ENCODE measurements around the gene BACH2.
"Not testable (repeated sequence)": the region's sequence is repeated elsewhere in the genome, so short reads cannot be mapped to it uniquely, and the experiment has no call there.

The BACH2 gene

DNA sequence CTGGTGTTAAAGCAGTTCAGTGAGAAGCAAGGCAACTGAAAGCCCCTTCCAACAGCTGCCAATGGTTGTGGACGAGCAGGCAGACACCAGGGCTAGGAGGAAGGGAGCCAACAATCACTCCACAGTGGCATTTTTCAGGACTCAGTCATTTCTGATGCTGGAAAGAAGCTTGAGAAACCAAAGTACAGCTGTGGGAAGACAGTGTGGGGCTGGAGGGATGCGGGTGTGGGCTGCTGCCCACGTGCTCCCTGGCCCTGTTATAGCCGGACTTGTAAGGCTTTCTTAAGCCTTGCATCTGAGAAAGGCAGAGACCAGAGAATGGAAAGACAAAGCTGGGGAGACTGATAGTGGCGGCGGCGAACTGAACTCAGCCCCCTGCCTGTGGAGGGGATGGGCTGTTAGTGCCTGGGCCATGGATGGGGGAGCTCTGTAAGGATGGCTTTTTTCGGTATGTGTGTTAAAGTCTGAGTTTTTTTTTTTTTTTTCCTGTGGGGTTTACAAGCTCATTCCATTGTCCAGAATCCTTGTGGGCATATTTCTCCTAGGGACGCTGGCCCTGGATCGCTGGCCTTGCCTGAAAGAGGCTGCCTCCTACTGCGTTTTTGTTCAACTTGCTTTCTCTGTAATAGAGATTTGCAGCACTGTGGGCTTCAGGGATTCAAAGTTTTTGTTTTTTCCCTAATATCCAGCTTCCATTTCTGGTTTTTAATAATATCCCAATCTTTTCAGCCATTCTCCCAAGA is 310.7 kb downstream of the BACH2 start:
- DNase-seq: no peak

DNA sequence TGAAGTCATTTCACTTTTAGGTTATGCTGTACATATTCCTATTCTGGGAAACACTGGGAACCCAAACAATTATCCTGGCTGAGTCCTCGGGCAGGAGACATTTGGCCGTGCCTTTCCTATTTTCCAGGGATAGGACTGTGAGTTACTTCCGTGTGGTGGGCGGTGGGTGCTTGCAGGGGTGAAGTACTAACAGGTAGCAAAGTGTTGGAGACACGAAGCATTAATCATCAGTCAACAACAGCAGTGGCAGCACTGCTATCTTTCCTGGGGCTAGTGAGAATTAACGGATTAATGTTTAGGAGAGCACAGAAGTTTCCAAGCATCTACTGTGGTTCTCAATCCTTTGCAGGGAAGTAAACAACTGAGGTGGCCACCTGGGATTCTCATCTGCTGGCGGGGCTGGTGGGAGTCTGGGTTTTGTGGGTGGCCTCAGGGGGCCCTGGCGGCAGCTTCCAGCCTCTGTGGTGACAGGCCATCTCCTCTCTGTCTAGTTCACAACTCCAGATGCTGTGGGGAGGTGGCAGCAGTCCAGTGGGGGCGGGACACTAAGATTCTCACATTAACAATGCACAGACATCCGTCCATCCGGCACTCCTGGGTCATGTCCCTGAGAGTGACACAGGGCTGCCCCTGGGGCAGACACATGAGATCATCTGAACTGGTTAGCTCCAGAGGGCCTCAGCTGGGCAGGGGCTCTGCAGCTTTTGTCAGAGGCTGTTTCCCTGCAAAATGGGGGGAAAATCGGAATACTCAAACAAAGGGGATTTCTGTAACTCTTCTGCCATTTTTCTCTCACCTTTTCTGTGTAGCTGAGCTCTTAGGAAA is 311.5 kb downstream of the BACH2 start:
- no peak for DNase-seq

DNA sequence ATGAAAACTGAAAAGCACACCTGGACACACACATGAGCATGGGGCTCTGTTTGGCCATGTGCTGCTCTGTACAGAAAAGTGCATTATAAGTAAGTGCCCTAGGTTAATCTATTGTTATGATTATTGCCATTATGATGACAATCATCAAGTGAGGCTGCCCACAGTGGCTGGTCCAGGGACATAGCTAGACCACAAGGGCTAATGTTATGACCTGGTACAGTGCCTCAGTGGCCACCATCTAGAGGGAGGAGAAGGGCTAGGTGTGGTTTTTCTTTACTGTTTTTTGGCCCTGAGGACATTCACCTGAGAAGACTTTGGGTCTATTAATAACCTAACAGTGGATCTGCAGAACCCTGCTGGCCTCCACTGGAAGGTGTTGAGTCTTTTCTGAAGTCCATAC is 316.3 kb downstream of the BACH2 start:
- DNase-seq: no peak

DNA sequence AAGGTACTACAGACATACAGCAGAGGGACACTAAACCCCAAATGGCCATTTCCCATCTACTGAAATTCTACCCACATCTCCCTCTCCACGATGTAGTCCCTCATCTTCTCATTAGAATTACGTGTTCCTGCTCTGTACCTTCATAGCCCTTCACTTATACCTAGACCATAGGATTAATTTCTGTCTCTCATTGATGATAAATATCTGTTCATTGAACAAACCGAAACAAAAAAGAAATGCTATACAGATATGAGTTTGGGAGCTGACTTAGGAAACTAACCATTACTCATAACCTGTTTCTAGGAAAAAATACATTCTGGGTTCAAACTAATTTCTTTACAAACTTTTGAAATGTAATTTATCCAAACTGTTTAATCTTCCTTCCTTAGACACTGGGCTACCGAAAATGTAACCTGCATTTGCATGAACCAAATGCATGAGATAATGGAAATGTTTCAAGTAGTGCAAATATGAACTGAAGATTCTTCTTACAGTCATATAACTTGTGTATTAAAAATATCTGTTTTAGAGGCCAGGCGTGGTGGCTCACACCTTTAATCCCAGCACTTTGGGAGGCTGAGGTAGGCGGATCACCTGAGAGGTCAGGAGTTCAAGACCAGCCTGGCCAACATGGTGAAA is 317.0 kb downstream of the BACH2 start:
- DNase-seq: no peak

DNA sequence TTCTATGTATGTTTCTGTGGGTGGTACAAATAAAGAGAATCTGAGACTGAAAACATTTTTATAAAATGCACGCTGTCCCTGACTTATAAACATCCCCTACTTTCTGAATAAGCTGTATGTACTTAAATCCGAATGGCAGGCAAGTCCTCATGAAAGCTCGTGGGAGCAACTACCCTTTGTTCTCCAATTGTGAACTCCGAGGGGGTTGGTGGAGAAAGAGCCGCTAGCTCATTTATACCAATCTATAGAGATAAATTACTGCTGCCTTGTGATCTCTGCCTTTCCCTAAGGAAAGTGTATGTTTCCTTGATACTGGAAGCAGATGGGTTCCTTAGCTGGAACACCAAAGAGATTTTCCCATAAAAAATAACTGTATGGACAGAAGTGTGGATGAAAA is 317.9 kb downstream of the BACH2 start:
- no peak for DNase-seq

DNA sequence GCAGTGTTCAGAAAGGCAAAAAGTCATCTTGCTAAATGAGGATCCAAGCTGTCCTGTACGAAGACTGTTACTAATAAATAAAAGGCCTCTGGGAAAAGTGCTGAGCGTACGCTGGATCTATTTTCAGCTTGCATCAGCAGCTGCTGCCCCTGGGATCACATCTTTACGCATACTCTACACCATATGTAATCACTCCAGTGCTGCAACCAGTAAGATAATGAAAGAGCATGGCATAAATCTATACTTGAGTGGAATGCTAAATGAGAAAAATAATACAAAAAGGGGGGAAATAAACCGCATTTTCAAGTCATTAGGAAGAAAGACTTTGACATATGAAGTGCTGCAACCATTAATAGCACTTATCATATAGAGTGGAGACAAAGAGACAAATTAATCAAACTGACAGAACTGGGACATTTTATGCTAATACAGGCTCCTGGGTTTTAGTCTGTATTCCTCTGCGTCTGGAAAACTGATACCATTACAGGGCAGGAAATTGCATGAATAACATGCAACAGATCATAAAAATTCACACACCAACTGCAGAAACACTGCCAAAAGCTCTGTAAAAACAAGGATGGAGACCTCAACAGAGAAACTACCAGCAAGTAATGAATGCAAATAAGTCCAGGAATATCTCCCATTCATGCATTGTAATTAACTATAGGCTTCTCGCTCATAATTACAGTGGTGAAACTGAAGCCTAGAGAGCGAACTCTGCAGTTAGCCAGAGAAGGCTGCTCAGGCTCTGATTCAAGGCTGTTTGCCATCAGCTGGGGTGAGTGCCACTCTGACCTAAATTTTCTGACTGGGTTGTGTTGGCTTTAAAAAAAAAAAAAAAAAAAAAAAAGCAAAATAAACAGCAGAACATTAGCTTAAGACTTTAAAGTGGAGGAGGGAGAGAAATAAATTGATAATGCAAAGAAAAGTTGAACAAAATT is 318.6 kb downstream of the BACH2 start:
- no peak for DNase-seq

DNA sequence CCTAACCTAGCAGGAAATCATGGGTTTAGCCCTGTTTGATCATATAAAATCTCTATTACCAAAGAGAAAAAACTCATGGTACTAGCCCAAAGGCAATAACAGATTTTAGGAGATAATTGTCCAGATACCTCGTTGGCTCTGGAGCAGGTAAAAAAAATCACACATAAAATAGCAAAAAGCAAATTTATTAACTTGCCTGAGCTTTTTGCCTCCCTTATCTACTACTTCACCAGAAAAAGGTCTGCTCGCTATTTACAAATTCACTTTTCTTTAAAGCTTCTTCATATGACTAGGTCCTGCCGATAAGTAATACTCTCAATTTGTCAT is 320.0 kb downstream of the BACH2 start:
- no peak for DNase-seq

DNA sequence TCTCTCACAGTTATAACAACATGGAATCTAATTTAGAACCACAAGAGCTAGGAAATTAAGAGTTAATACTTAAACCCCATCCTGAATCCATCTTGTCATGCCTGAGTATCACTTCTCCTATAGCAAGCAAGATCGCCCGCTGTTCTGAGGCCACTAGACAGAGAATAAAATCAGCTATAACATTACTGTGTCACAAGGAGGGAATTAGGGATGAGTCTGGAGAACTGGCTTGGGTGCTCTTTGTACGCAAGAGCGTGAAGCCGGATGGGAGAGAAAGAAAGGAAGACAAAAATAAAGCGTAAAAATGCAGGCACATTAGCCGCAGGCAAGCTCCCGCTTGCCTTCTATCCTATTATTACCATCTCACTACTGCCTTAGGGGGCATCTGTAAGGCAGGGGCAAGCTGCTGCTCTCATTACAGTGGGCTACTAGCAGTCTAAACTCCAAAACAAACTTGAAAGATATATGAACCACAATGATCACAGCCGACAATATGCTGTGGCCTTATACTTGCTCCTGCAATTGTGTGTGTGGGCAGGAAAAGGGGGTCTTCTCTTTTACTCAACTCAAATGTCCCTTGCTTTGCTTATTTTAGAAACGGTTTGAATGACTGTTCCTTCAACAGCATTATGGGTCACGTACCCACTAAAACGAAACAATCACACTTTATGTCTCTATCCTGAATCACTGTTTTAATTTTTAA is 320.5 kb downstream of the BACH2 start:
- no peak for DNase-seq

DNA sequence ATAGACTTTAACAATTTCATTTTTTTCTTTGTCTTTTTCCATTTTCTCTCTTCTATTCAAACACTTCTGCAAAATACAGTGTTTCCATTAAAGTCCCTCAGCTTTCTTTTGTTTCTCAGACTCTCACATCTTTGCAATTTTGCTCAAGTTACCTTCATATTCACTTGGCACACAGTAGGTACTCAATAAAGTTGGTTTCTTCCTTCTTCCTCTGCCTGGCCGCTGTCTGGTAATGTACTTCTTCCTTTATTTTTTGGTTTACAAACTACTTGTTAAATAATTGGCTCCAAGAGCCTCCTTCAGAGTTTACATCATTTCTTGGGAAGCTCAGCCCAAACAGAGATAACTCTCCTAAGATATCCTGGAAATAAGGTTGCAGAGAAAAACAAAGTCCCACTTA is 321.3 kb downstream of the BACH2 start:
- no peak for DNase-seq

DNA sequence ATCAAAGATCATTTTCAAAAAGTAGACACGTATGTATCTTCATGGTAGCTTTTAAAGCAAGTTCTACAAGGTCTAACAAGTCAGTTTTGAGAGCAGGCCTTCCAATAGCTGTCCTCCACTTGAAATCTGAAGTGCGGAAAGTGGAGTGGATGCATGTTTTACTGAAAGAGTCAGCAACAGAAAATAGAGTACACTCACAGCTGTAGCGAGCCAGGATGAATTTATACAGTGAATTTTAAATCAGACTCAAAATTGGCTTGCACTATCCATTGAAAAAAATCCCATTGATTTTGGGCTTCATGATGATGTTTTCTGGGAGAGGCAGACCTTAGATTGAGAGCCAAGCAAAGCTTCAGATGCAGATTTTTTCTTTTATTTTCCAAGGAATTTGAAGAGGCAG is 321.8 kb downstream of the BACH2 start:
- no peak for DNase-seq

DNA sequence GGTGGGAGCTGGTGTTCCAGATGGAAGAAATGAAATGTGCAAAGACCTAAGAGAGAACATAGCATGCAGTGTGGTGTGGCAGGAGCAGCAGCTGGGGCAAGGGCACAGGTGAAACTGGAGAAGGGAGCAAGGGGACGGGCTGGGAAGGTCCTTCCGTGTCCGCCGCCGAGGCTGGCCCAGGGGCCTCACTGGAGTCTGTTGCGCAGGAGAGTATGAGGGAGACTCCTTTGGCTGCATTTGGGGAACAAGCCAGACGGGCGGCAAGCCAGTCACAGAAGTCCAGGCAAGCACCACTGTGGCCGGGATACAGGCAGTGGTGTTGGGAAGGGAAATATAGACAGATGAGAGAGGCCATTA is 324.6 kb downstream of the BACH2 start:
- no peak for DNase-seq

DNA sequence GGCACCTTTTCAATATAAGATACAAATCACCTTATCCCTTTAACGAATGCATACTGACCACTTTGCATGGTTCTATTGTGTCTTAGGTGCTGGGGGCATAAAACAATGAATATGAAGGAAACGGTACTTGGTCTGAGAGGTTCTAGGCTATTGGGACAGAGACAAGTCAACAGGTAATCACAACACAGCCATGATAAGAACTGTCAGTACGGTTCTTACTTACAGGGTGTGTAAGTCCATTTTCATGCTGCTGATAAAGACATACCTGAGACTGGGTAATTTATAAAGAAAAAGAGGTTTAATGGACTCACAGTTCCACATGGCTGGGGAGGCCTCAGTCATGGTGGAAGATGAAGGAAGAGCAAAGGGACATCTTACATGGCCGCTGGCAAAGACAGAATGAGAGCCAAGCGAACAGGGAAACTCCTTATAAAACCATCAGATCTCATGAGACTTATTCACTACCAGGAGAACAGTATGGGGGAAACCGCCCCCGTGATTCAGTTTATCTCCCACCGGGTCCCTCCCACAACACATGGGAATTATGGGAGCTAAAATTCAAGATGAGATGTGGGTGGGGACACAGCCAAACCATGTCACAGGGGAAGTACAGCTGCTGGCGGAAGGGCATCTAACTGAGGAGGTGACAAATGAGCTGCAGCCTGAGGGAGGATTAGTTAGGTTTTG is 325.2 kb downstream of the BACH2 start:
- not testable (repeated sequence) for DNase-seq

DNA sequence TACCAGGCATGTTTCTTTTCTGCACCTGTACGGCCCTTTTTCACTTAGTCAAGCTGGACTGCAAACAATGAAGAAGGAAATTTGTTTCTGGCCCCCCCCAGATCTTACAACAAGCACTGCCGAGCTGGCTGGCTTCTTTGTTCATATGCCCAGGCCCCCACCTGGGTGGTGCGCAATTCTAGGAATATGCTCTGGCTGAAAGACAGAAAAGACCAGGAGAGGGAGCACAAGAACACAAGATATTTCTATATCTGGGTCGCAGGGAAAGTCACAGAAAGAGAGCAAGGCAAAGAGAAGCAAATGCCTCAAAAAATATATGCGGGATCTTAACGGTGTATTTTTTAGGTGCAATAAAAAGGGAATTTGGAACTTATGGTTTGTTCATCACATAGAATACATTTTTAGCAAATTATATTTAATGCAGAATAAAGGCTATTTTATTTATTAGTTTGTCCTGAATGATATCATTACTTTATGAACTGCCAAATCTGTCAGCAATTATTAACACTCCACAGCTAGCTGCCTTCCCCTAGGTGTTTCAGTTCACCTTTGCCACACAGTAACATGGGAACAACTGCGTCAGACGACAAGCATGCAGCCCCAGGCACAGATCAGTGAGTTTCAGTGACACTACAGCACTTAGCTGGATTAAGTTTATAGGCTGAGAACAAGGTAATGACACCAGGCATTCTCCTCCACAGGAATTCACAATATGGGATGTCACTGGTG is 325.9 kb downstream of the BACH2 start:
- DNase-seq: peak in 3 of 6 experiments; percentile 14 to 44 (median 29)

DNA sequence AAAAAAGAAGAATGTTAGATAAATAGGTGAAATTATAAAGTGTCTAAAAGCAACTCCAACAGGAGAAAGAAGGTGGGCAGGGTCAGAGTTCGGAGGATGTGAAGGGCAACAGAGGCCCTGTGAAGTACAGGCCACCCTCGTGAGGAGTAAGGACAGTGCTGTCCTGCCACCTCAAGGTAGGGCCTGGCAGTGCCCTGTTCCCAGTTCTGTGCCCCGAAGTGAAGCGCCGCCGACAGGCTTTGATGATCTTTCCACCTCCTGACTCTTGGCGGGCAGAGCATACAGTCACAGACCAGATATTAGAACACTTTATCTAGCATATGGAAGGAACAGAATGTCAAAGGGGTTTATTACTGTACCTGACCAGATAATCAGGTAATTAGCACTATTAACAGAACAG is 326.6 kb downstream of the BACH2 start:
- no peak for DNase-seq

DNA sequence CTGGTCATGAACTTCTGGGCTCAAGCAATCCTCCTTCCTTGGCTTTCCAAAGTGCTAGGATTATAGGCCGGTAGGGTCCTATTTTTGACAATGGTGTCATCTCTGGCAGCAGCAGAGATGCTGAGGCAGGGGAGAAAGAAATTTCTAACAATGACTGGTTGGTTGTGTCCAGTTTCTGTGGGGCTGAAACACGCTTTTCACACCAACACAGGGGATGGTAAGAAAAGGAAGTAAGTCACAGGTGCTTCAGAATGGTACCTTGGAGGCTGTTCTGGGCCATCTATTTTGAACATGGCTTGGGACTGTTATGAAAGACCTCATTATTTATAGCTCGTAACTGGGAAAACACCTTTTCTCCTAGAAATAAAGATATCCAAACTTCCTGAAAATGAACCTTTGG is 329.7 kb downstream of the BACH2 start:
- no peak for DNase-seq

DNA sequence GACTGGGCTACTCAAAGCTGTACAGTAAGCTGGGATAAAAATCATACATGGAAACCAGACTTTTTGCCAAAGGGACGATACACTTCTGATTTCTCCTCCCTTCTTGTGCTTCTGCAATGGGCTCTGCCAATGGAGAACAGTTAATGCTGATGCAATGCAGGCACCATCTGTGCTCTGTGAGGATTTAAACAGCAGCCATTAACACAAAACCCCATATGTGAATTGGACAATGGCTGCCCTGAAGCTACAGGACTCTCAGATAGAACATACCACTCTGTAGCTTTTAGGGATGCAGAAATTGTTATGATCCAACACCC is 330.5 kb downstream of the BACH2 start:
- DNase-seq: no peak

DNA sequence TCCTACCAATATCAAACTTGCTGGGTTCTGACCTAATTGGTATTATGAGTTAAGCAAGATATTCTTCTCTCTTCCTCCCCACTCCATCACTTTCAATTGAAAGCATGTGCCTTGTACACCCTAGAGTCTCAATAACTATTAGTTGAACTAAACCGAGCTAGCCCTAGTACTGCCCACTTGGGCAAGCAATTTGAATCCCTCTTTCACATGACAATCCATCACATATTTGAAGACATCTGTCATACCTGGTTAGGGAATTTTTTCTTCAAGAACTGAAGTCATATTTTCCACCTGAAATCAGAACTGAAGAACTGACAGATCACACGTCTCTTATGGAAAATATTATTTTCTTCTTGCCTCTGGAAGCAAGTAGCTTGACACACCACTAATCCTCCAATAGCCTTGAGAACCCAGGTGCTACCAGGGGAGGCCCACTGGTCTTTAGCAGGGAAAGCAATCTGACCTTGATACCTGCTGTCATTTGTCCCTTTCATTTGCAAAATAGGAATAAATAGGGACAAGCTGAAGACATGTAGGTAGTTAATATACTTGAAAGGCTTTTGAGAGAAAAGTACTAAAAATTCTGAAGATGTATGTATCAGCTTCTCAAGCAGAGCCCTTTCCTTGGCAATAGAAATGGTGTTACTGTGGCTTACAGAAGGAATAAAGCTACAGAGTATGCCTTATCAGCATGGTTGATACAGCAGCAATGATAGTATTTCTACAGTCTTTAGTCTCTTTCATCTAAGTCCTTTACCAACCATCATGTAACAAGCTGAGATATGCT is 331.0 kb downstream of the BACH2 start:
- DNase-seq: no peak

DNA sequence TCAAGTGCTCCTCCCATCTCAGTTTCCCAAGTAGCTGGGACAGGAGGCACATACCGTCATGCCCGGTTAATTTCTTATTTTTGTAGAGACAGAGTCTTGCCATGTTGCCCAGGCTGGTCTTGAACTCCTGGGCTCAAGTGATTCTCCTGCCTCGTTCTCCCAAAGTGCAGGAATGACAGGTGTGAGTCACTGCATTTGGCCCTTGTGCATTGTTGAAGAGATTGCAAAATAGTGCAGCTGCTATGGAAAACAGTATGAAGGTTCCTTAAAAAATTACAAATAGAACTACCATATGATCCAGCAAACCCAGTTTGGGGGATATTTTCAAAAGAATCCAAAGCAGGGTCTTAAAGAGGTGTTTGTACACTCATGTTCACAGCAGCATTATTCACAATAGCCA is 333.3 kb downstream of the BACH2 start:
- DNase-seq: no peak

DNA sequence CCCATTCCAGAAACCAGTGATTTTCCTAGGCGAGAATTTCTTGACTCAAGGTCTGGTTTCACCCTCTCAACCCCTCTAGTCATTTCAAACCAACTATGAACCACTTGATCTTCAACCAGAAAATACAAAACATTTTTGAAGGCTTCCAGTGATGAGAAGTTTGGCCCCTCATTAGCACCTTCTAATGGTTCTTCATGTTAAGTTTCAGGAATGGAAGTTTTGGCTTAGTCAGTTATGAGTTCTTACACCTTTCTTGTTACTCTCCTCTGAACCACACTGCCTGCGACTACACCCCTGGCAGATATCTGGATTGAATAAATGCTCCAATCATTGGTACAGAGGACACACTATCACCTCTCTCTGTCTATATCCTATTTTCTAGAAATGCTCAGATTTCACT is 335.2 kb downstream of the BACH2 start:
- no peak for DNase-seq

DNA sequence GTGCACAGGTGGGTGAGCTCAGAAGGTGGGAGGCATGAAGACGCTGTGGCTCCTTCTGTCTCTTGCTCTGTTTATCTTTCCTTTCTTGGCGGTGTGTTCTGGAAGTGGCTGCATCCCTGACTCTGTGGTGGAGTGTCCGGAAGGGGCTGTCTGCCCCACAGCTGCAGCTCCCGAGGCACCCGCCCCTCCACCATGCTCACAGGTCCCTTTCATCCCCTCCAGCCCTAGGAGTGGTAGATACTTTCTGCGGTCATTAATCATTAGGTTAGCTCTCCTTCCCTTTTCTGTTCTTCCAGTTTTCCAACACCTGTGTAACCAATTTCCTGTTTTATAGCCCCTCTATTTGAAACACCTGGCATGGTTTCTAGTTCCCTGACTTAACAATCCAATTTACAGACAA is 336.8 kb downstream of the BACH2 start:
- DNase-seq: no peak
